Activated naive CD4-positive, alpha-beta T cell treated with anti-CD3 and anti-CD28 coated beads, Interleukin-2, amount 50 U/mL, for 16 hours (primary cell): ENCODE data around the gene VPS26B.
"Not testable (repeated sequence)": the region's sequence is repeated elsewhere in the genome, so short reads cannot be mapped to it uniquely, and the experiment has no call there.

Source experiments
- DNase-seq: peaks from one replicate; pipeline ENCODE4 v3.0.0-alpha.2; 2020

VPS26B gene

GRCh38 chr11:134223836-134224709, at the start of gene VPS26B, which contains the start of gene NCAPD3:
TSS of gene VPS26B (plus strand) at chr11:134224671. CDS start at chr11:134225123, 452 bp downstream.
TSS of gene NCAPD3 (minus strand) at chr11:134223967. CDS start at chr11:134223926, 41 bp downstream.
- peak; percentile 97 for DNase-seq

- DNase-seq, result no peak
Observed at GRCh38 chr11:134176284-134176683, 48.2 kb upstream of the VPS26B start.

GRCh38 chr11:134178032-134178674, 46.3 kb upstream of the VPS26B start:
- no peak for DNase-seq

GRCh38 chr11:134181707-134182106, 42.8 kb upstream of the VPS26B start:
- no peak for DNase-seq

- DNase-seq, result not testable (repeated sequence)
Observed at GRCh38 chr11:134188092-134188491, 36.4 kb upstream of the VPS26B start.

- no peak for DNase-seq
Observed at GRCh38 chr11:134196756-134197155, 27.7 kb upstream of the VPS26B start.

- DNase-seq, result no peak
Observed at GRCh38 chr11:134199531-134199930, 24.9 kb upstream of the VPS26B start.

- DNase-seq, result no peak
Observed at GRCh38 chr11:134200688-134201087, 23.8 kb upstream of the VPS26B start.

- no peak for DNase-seq
Observed at GRCh38 chr11:134202661-134203060, 21.8 kb upstream of the VPS26B start.

- no peak for DNase-seq
Observed at GRCh38 chr11:134205729-134206128, 18.7 kb upstream of the VPS26B start.

- no peak for DNase-seq
Observed at GRCh38 chr11:134206185-134206584, 18.3 kb upstream of the VPS26B start.

GRCh38 chr11:134207538-134208239, 16.8 kb upstream of the VPS26B start:
- DNase-seq, result peak; percentile 66

GRCh38 chr11:134215836-134216235, 8.6 kb upstream of the VPS26B start:
- DNase-seq, result no peak

- no peak for DNase-seq
Observed at GRCh38 chr11:134216816-134217215, 7.7 kb upstream of the VPS26B start.

- no peak for DNase-seq
Observed at GRCh38 chr11:134223121-134223520, 1.4 kb upstream of the VPS26B start.

GRCh38 chr11:134224710-134225664, 516 bp downstream of the VPS26B start:
- peak; percentile 71 for DNase-seq

- DNase-seq, result no peak
Observed at GRCh38 chr11:134226806-134227325, 2.4 kb downstream of the VPS26B start.

- DNase-seq, result no peak
Observed at GRCh38 chr11:134228625-134229024, 4.2 kb downstream of the VPS26B start.

GRCh38 chr11:134229126-134229790, 4.8 kb downstream of the VPS26B start:
- DNase-seq, result no peak

- DNase-seq, result no peak
Observed at GRCh38 chr11:134230339-134230738, 5.9 kb downstream of the VPS26B start.

GRCh38 chr11:134231958-134232659, 7.6 kb downstream of the VPS26B start:
- DNase-seq, result no peak
